Suprapubic skin (tissue), 4 donors: ENCODE data around the gene PPM1A. TPM values are rescaled to one million over a fixed set of nuclear protein-coding genes. Genes with fewer than 3 reads are reported as not detected.

Source experiments
- DNase-seq, 2 donors: peaks; one replicate each; pipeline ENCODE4 v3.0.0-alpha.2; 2019; ENCODE audit warnings: low spot score in 2 of 2
- H3K27ac ChIP-seq: fragments of 200-600 bp; sonication (generic); one replicate; pipeline ENCODE4 v1.5.1; 2019
- H3K27me3 ChIP-seq: fragments of 200-600 bp; sonication (generic); one replicate; pipeline ENCODE4 v1.5.1; 2019
- H3K36me3 ChIP-seq: fragments of 200-600 bp; sonication (generic); one replicate; pipeline ENCODE4 v1.5.1; 2019
- H3K4me1 ChIP-seq: fragments of 200-600 bp; sonication (generic); one replicate; pipeline ENCODE4 v1.5.1; 2019
- H3K4me3 ChIP-seq: fragments of 200-600 bp; sonication (generic); one replicate; pipeline ENCODE4 v1.5.1; 2019; ENCODE audit warnings: mild to moderate bottlenecking
- H3K9me3 ChIP-seq: fragments of 200-600 bp; sonication (generic); one replicate; pipeline ENCODE4 v1.5.1; 2019
- CTCF ChIP-seq, 2 donors: fragments of 200-600 bp in 1 of 2; fragments of 450-650 bp in 1 of 2; sonication (generic) in 1 of 2; IDR thresholded peaks; one replicate each; pipeline ENCODE4 v1.5.1; 2016 to 2019; ENCODE audit warnings: antibody characterized with exemption in 2 of 2, mild to moderate bottlenecking in 1 of 2, moderate library complexity in 1 of 2
- EP300 ChIP-seq: sonication (generic); formaldehyde crosslinking; IDR thresholded peaks from one replicate; pipeline ENCODE4 v1.6.1; 2017; ENCODE audit warnings: antibody characterized with exemption
- POLR2A ChIP-seq, 2 donors: fragments of 450-650 bp; IDR thresholded peaks; one replicate each; pipeline ENCODE4 v1.6.1; 2017; ENCODE audit warnings: antibody characterized with exemption in 2 of 2, mild to moderate bottlenecking in 2 of 2, moderate library complexity in 2 of 2
- POLR2AphosphoS5 ChIP-seq, 3 donors: sonication (generic); formaldehyde crosslinking; IDR thresholded peaks; one replicate each; pipeline ENCODE4 v1.6.1; 2017; ENCODE audit warnings: antibody characterized with exemption in 3 of 3
- WGBS: methylation state at CpG from one replicate; pipeline ENCODE4 v1.1.5; 2018; 5-methylcytosine and 5-hydroxymethylcytosine counted together
- total RNA-seq, 4 donors: library from RNA; depleted of rRNA; stranded (reverse); fragments of >200 nt; gene quantifications; one replicate each; pipeline ENCODE4 v1.1.0, GENCODE V29; 2016

Gene PPM1A
- total RNA-seq = 10 to 100 TPM; 29.7 to 58.4 (median 43.5) TPM

GRCh38 chr14:60248697-60249318, at the start of gene PPM1A:
TSS of gene PPM1A (plus strand) at chr14:60249221. CDS start at chr14:60282704, 33,483 bp downstream.
- peak within 1 kb of the TSS; percentile 98 for H3K4me3 ChIP-seq
- H3K27ac ChIP-seq = peak within 1 kb of the TSS; percentile 95
- DNase-seq = peak; percentile 96
- H3K36me3 ChIP-seq = no peaks in the 10 kb centered on the region
- no peaks in the 10 kb centered on the region for H3K9me3 ChIP-seq
- H3K4me1 ChIP-seq = peaks cover 49% of the 10 kb centered on the region
- WGBS = no CpG with 5 or more reads among the region's 74 CpGs
- no peaks in the 10 kb centered on the region for H3K27me3 ChIP-seq
- peak; percentile 33 to 88 for TF ChIP-seq POLR2A (IDR thresholded peaks at IDR 0.05)
- no peak for TF ChIP-seq CTCF (IDR thresholded peaks at IDR 0.05)
- TF ChIP-seq POLR2AphosphoS5 (IDR thresholded peaks at IDR 0.05) = peak in 2 of 3 donors; percentile 42 to 77

- TF ChIP-seq CTCF (IDR thresholded peaks at IDR 0.05) (no peak), POLR2A (IDR thresholded peaks at IDR 0.05) (no peak), POLR2AphosphoS5 (IDR thresholded peaks at IDR 0.05) (no peak)
- DNase-seq = no peak
- H3K36me3 ChIP-seq = no peaks in the 10 kb centered on the region
- H3K9me3 ChIP-seq = no peaks in the 10 kb centered on the region
- H3K4me3 ChIP-seq = no peak overlapping the region
- H3K27me3 ChIP-seq = no peaks in the 10 kb centered on the region
- H3K27ac ChIP-seq = no peak overlapping the region
- peaks cover 7% of the 10 kb centered on the region for H3K4me1 ChIP-seq
Measured at GRCh38 chr14:60199321-60199720, 49.7 kb upstream of the PPM1A start.

DNA sequence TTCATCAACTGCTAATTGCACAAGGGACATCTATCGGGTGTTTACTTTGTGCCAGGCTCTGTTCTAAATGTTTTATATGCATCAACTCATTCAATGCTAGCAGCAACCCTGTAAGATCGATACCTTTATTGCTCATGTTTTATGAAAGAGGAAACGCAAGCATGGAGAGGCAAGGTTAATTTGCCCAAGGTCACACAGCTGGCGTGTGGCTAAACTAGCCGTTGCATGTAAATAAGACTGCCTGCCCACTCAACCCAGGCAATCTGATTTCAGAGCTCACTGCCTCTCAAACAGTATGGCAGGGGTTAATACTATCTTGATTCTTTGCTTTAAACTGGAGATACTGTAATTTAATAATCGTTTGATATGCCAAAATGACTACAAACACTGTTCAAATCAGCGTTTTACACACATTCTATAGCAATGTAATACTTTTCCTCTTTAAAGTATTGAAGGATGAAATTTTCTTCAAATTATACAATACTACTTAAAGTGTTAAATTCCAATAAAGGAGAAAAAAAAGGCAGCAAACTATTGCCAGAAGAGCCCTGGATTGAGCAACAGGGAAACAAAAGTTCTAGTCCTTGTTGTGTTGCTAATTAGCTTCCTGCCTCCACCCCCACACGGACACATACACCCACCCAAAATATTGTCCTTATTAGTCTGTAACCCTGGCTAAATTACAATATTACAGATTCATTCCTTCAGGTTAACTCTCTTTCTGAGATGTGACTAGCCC, 44.7 kb upstream of the PPM1A start:
- Histone ChIP-seq H3K9me3 (no peaks in the 10 kb centered on the region), H3K4me1 (peaks cover 11% of the 10 kb centered on the region), H3K36me3 (no peaks in the 10 kb centered on the region), H3K27me3 (no peaks in the 10 kb centered on the region), H3K27ac (no peak overlapping the region), H3K4me3 (no peak overlapping the region)
- 39% methylated on average over 8 of the region's 8 CpGs for WGBS
- TF ChIP-seq POLR2AphosphoS5 (IDR thresholded peaks at IDR 0.05) (no peak), CTCF (IDR thresholded peaks at IDR 0.05) (no peak), EP300 (no peak), POLR2A (IDR thresholded peaks at IDR 0.05) (no peak)
- no peak for DNase-seq

GRCh38 chr14:60204843-60205774, 43.9 kb upstream of the PPM1A start:
- H3K36me3 ChIP-seq = no peaks in the 10 kb centered on the region
- no peak for DNase-seq
- no peak for TF ChIP-seq POLR2AphosphoS5 (IDR thresholded peaks at IDR 0.05)
- TF ChIP-seq POLR2A (IDR thresholded peaks at IDR 0.05) = no peak
- TF ChIP-seq CTCF (IDR thresholded peaks at IDR 0.05) = no peak
- no peak for TF ChIP-seq EP300
- H3K4me3 ChIP-seq = no peak overlapping the region
- no peaks in the 10 kb centered on the region for H3K9me3 ChIP-seq
- no peak overlapping the region for H3K27ac ChIP-seq
- WGBS = 65% methylated on average over 6 of the region's 6 CpGs
- no peaks in the 10 kb centered on the region for H3K27me3 ChIP-seq
- peaks cover 11% of the 10 kb centered on the region for H3K4me1 ChIP-seq
